ENCODE data around the gene RIMS4.

The RIMS4 gene

GRCh38 chr20:44737116-44737515 lies 73.2 kb downstream of the RIMS4 start:
- no peak for DNase-seq

DNA sequence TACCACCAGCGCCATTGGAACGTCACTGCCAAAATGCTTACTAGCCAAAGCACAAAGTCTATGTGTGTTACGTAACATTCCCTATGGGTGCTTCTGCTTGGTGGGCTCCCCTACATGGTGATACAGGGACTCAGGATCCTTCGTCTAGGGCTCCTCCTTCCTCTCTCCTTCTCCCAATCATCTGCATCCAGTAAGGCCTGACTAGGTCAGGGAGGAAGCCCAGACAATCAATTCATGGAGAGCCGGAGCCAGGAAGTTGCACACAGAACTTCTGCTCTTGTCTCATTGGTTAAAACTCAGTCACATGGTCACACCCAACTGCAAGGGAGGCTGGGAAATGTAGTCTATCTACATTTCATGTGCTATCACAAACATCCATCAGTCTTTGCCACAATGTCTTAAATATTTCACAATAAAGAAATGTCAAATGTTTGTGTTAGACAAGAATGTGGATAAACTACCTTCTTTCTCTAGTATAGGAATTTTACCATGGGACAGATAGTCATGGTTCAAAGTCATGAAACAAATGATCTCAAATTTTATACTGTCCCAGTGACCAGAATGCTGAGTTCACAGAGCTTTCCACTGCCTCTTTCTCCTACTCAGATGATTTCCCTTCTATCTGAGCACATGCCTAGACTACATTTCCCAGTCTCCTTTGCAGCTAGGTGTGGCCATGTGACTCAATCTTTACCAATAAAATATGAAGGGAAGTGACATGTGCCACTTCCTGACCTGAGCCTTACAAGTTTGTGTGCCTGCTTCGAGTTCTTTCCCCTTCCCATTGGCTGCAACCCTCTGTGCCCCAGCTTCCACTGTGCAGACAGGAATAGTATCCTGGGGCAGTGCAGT lies 74.0 kb downstream of the RIMS4 start:
- peak in 4 of 6 experiments; percentile 11 to 32 (median 18) for DNase-seq

DNA sequence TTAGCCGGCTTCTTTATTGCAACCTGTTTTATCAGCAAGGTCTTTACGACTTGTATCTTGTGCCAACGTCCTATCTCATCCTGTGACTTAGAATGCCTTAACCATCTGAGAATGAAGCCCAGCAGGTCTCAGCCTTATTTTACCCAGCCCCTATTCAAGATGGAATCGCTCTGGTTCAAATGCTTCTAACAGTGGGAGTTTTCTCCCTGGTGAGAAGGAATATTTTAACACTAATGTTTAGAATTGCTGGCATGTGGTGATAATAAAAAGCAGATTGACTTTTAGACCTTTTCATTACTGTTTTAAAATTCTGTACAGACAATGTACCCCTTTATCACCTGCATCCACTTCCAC lies 74.6 kb downstream of the RIMS4 start:
- DNase-seq = no peak

DNA sequence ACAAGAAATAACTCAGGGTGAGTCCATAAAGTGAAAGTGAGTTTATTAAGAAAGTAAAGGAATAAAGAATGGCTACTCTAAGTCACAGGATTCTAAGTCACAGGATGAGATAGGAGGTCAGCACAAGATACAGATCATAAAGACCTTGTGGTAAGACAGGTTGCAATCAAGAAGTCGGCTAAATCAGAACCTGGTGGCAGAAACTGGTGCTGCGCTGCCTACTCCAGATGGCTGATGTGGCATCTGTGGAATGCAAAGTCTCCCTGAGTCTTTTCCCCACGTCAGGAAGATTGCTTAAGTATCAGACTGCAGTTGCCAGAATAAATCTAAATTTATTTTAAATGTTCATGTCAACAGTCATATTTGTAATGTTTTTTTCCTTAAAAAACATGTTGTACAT lies 75.4 kb downstream of the RIMS4 start:
- no peak for DNase-seq

DNA sequence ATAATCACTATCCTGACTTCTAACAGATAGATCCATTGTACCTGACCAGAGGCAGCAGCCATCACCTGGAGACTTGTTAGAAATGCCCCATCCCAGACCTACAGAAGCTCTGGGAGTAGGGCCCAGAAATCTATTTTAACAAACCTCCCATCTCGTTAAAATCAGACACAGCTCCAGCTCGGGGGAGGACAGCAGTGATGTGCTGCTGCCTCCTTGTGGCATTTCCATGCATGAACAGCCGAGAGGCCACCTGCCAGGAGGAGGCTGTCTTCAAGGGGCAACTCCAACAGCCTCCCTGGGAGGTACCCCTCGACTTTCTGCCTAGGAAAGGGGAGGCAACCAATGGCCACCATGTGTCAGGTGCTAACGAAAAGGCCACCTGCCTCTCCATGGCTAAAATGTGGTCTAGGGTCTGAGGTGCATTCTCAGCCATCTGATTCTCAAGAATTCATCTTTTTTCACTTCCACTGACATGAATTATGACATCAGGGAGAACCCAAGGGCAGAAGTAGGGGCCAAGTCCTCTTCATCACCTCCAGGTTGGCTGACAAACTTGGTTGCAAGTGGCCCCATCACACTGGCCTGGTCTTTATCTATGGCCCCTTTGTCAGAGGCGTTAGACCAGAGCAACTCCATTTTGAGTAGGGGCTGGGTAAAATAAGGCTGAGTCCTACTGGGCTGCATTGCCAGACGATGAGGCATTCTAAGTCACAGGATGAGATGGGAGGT lies 76.8 kb downstream of the RIMS4 start:
- DNase-seq = peak; percentile 25 to 64 (median 48)

DNA sequence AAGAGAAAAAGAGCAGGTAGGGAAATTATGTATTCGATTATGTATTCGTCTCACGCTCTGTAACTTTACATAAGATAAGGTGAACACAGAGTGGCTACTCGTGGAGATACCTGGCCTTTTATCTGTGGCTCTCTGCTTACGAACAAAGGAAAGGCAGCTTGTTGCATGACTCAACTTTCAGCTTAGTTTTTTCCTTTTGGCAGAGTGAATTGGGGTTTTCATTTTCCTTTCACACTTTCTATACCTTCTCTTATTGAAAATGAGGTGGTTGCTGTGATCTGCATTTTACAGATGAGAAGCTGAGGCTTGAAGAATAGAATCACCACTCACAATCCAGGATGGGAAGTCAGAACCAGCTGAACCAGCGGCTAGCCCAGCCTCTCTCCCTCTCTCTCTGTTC lies 78.0 kb downstream of the RIMS4 start:
- no peak for DNase-seq

DNA sequence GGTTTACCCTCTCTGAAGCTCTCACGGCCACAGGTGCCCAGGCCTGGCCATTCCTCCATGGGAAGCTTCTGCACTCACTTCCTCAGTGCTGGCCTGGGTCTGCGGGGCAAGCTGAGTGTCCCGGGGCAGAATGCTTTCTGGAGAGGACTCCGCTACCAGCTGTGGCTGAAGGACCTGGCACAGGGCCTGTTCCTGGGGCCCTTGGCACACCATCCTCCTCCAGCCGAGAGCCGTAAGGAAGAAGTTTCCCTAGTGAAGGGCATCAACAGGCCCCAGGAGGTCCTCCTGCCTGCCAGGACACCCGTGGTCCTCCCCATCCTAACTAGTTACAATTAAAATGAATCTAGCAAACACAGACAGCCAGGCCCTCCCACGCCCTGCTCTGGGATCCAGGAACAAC lies 78.7 kb downstream of the RIMS4 start:
- no peak for DNase-seq

- no peak for DNase-seq
These were observed 79.9 kb downstream of the RIMS4 start for GRCh38 chr20:44730441-44730840.

- no peak for DNase-seq
These were observed 81.4 kb downstream of the RIMS4 start for GRCh38 chr20:44728801-44729443.

- no peak for DNase-seq
These were observed 82.7 kb downstream of the RIMS4 start for GRCh38 chr20:44727651-44728050.

GRCh38 chr20:44727039-44727438 lies 83.3 kb downstream of the RIMS4 start:
- DNase-seq = no peak

DNA sequence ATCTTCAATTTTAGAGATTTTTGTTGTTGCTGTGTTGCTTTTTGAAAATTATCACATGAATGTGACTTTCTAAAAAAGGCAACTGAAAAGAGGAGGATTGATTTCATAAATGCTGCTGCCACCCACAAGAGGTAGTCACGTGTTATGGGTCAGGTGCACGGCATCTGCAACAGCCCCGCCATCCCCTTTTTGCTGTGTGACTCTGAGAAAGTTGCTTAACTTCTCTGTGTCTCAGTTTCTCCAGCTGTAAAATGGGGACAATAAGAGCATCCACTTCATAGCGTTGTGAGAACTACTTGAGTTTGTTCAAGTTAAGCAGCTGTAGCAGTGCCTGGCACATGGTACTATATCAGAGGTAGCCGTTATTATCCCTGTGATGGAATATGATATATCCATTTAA lies 84.5 kb downstream of the RIMS4 start:
- no peak for DNase-seq

DNA sequence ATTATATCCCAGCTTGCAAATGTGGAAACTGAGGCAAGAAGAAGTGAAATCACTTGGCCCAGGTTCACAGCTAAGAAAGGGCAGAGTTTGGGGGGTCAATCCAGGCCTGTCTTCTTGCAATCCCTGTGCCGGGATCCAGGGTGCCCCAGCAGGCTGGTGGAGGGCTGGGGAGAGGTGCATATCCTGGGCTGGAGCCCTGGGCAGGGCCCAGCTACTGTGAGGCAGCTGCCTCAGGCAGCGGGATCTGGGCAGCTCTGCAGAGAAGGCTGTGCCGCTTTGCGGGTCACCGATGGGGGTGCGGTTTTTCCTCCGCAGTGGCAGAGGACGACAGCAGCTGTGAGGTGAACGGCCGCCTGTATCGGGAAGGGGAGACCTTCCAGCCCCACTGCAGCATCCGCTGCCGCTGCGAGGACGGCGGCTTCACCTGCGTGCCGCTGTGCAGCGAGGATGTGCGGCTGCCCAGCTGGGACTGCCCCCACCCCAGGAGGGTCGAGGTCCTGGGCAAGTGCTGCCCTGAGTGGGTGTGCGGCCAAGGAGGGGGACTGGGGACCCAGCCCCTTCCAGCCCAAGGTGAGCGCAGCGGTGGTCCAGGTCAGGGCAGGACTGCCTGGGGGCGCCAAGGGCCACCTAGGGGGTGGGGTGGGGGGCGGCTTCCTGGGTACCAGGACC lies 85.8 kb downstream of the RIMS4 start:
- no peak for DNase-seq

GRCh38 chr20:44723798-44724362 lies 86.5 kb downstream of the RIMS4 start:
- DNase-seq = no peak

DNA sequence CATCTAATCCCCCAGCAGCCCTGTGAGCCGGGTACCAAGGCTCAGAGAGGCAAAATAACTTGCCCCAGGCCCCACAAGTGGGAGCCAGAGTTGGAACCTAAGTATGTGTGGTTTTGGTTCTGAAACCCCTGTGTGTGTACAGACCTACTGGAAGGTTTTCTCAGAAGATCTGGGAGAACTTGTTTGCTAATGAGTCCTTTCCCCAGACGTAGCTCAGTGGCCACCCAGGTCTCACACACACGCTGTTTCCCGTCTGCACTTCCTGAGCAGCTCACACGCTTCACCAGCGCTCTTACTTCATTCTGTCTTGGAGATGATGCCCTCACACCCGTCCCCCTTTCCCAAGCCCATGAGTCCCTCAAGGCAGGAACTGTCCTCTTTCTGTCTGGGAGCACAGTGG lies 87.0 kb downstream of the RIMS4 start:
- DNase-seq = no peak

DNA sequence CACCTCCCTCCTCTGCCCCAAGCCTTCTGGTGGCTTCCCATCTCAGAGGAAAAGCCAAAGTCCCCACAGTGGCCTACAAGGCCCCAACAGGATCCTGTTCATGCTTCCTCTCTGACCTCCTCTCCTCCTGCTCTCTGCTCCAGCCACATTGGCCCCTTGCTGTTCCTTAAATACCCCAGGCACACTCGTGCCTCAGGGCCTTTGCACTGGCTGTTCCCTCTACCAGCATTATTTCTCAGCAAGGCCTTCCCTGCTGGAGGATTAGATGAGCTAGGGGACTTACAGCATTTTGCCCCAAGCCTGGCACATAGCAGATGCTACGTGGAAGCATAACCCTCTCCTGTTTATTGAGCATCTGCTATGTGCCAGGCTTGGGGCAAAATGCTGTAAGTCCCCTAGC lies 87.4 kb downstream of the RIMS4 start:
- DNase-seq = no peak

GRCh38 chr20:44721785-44722054 lies 88.6 kb downstream of the RIMS4 start:
- DNase-seq = no peak

GRCh38 chr20:44720997-44721784 lies 89.2 kb downstream of the RIMS4 start:
- no peak for DNase-seq

GRCh38 chr20:44720621-44720996 lies 89.7 kb downstream of the RIMS4 start:
- no peak for DNase-seq

GRCh38 chr20:44719841-44720240 lies 90.5 kb downstream of the RIMS4 start:
- DNase-seq = no peak

DNA sequence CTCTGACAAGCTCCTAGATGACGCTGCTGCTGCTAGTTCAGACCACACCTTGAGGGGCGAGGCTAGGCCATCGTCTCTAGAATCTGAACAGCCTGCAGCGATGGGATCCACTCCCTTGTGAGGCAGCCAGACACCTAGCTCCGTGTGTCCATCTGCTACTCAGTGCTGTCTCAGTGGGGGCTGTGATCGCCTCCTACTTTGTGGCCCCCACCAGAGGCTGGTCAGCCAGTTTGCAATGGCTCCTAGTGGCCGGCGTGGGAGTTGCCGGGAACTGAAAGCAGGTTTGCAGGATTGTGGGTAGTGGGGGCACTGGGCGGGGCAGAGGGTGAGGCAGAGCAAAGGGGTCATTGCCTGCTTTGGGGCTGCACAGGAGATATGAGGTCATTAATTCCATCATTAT lies 92.4 kb downstream of the RIMS4 start:
- no peak for DNase-seq

DNA sequence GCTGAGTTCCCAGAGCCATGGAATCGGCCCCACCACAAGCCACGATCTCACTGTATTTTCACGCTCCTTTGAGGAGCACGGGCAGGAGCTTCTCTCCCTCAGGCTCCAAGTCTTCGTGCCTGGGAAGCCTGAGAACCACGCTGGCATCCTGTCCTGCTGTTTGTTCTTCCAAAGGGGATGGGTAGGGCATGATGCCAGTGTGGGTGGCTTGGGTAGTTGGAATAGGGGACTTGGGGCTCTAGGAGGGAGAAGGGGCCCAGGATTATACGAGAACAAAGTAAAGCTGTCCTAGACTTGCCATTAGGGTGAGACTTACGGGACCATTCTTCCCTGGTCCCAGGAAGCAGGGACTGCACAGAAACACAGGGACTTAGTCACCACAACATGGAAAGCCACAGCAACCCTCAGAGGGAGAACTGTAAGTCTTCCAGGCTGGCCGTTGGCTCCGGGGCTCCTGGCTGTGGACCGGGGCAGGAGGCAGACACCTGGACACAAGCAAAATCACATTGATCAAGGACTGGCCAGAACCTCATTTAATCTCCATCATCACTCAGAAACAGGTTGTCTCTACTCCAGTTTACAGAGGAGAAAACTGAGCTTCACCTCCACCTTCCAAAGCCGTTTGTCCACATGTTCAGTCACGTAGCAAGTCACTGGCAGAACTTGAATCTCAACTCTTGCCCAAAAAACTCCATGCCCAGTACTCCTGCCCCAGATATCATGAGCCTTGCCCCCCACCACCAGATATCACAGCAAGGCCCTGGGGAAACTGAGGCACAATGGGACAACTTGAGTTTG lies 93.8 kb downstream of the RIMS4 start:
- DNase-seq = no peak

All from stimulated activated naive CD4-positive, alpha-beta T cell (primary cell).